Endothelial cell of umbilical vein (primary cell): ENCODE data around the gene ROBO2. TPM values are rescaled to one million over a fixed set of nuclear protein-coding genes. Genes with fewer than 3 reads are reported as not detected.

Experiments used
- BruUV-seq: library from RNA; stranded (reverse); fragments of 400-500 nt; replicated peaks from 2 replicates; lab custom pipeline; 2021; lab: Mats Ljungman, UMichigan
- CTCF ChIA-PET: fragments of 300-600, 350-600 bp; sonication (Branson Sonifier 250); formaldehyde crosslinking; loops from one replicate; lab custom pipeline; 2021; ENCODE audit warnings: antibody characterized with exemption, inconsistent platforms; lab: Charles Lee
- POLR2A ChIA-PET: fragments of 300-600, 350-600 bp; sonication (Branson Sonifier 250); formaldehyde crosslinking; loops from one replicate; lab custom pipeline; 2021; ENCODE audit warnings: antibody characterized with exemption, inconsistent platforms; lab: Charles Lee
- DNase-seq: peaks from one replicate; pipeline ENCODE4 v3.0.0-alpha.2; 2011; ENCODE audit warnings: low read depth, low spot score
- FAIRE-seq: peaks from 2 replicates; lab custom pipeline; 2011; peaks lifted over from hg19 to GRCh38; lab: Jason Lieb, UNC
- H2AFZ ChIP-seq: 2 replicates; pipeline ENCODE4 v1.6.0; 2012; ENCODE audit warnings: low read depth, low read length, control low read depth, inconsistent platforms
- H3K27ac ChIP-seq: 2 replicates; pipeline ENCODE4 v1.5.1; 2011; ENCODE audit warnings: low read depth, mild to moderate bottlenecking, control low read depth, low read length, moderate library complexity; ENCODE audit not compliant: insufficient read depth
- H3K27me3 ChIP-seq, 2 experiments: 2 replicates each; pipeline versions ENCODE4 v1.6.0 to v1.6.1; 2011; ENCODE audit warnings: low read length in 2 of 2, mixed read lengths in 1 of 2; ENCODE audit not compliant: control insufficient read depth in 2 of 2, insufficient read depth in 2 of 2
- H3K36me3 ChIP-seq, 2 experiments: 2 replicates in 1 of 2; 3 replicates in 1 of 2; pipeline ENCODE4 v1.5.1; 2011; ENCODE audit warnings: low read length in 2 of 2, mild to moderate bottlenecking in 1 of 2, moderate library complexity in 1 of 2; ENCODE audit not compliant: control insufficient read depth in 2 of 2, insufficient read depth in 2 of 2; ENCODE audit errors: extremely low read depth in 1 of 2
- H3K4me1 ChIP-seq: 3 replicates; pipeline ENCODE4 v1.5.1; 2011; ENCODE audit warnings: mild to moderate bottlenecking, low read length; ENCODE audit not compliant: control insufficient read depth, insufficient read depth; ENCODE audit errors: extremely low read depth
- H3K4me2 ChIP-seq: 2 replicates; pipeline ENCODE4 v1.6.1; 2011; ENCODE audit warnings: low read length, control low read depth, mixed read lengths; ENCODE audit not compliant: insufficient read depth
- H3K4me3 ChIP-seq, 3 experiments: fragments of 200-600 bp in 1 of 3; sonication (generic), shearing (Covaris generic) in 1 of 3; replicated peaks in 1 of 3; 2 replicates each; pipeline ENCODE4 v1.5.1; 2011 to 2016; ENCODE audit warnings: control low read depth in 3 of 3, low read length in 3 of 3, mild to moderate bottlenecking in 2 of 3, inconsistent platforms in 1 of 3, low read depth in 1 of 3, moderate library complexity in 1 of 3; ENCODE audit not compliant: insufficient read depth in 1 of 3
- H3K79me2 ChIP-seq: 2 replicates; pipeline ENCODE4 v1.6.0; 2012; ENCODE audit warnings: low read length, inconsistent platforms; ENCODE audit not compliant: control insufficient read depth, insufficient read depth
- H3K9ac ChIP-seq: replicated peaks from 2 replicates; pipeline ENCODE3; 2011; ENCODE audit warnings: low read length, control low read depth; ENCODE audit not compliant: insufficient read depth; ENCODE audit errors: extremely low read depth
- H3K9me1 ChIP-seq: replicated peaks from 3 replicates; pipeline ENCODE4 v1.6.0; 2011; ENCODE audit warnings: mild to moderate bottlenecking, low read length; ENCODE audit not compliant: control insufficient read depth, insufficient read depth; ENCODE audit errors: extremely low read depth
- H3K9me3 ChIP-seq: replicated peaks from 2 replicates; pipeline ENCODE4 v1.5.1; 2012; ENCODE audit warnings: low read length, inconsistent platforms; ENCODE audit not compliant: control insufficient read depth, insufficient read depth
- H4K20me1 ChIP-seq: replicated peaks from 2 replicates; pipeline ENCODE3; 2011; ENCODE audit warnings: mild to moderate bottlenecking, low read length; ENCODE audit not compliant: control insufficient read depth, insufficient read depth; ENCODE audit errors: extremely low read depth
- CTCF ChIP-seq, 2 donors: IDR thresholded peaks; 1 replicate in 1 of 2; 2 replicates in 1 of 2; pipeline ENCODE4 v1.5.1; 2011; ENCODE audit warnings: low read length in 2 of 2, mild to moderate bottlenecking in 2 of 2, moderate library complexity in 2 of 2, control low read depth in 1 of 2, inconsistent platforms in 1 of 2, low read depth in 1 of 2; ENCODE audit not compliant: insufficient read depth in 1 of 2; ENCODE audit errors: extremely low read depth in 1 of 2
- EZH2 ChIP-seq: IDR thresholded peaks from 2 replicates; pipeline ENCODE4 v1.6.1; 2012; ENCODE audit warnings: borderline replicate concordance, low read depth, mild to moderate bottlenecking, moderate library complexity, low read length, inconsistent platforms; ENCODE audit not compliant: severe bottlenecking
- FOS ChIP-seq: IDR thresholded peaks from 2 replicates; pipeline ENCODE4 v1.6.1; 2011; ENCODE audit warnings: mild to moderate bottlenecking, low read length, moderate library complexity, borderline replicate concordance; ENCODE audit not compliant: insufficient read depth
- GATA2 ChIP-seq: IDR thresholded peaks from 2 replicates; pipeline ENCODE4 v1.7.0; 2011; ENCODE audit warnings: low read depth, mild to moderate bottlenecking, moderate library complexity, mixed read lengths, low read length; ENCODE audit not compliant: insufficient read length, insufficient read depth
- JUN ChIP-seq: IDR thresholded peaks from 2 replicates; pipeline ENCODE4 v1.6.1; 2011; ENCODE audit warnings: borderline replicate concordance, low read depth; ENCODE audit not compliant: insufficient read length, insufficient read depth
- MAX ChIP-seq: IDR thresholded peaks from 2 replicates; pipeline ENCODE4 v1.6.1; 2011; ENCODE audit not compliant: insufficient read depth, insufficient read length
- MYC ChIP-seq: IDR thresholded peaks from one replicate; pipeline ENCODE4 v1.6.1; 2011; ENCODE audit warnings: mild to moderate bottlenecking, low read depth, low read length
- POLR2A ChIP-seq: IDR thresholded peaks from 2 replicates; pipeline ENCODE4 v1.6.1; 2012; ENCODE audit warnings: low read depth, mild to moderate bottlenecking, control low read depth, low read length
- POLR2AphosphoS5 ChIP-seq: IDR thresholded peaks from 2 replicates; pipeline ENCODE4 v1.6.1; 2012; ENCODE audit warnings: low read depth, mild to moderate bottlenecking, control low read depth, low read length, moderate library complexity; ENCODE audit not compliant: insufficient read depth
- dilution Hi-C: fragments of 300-500 bp; cut with MboI; formaldehyde crosslinking; loops from one replicate; pipeline ENCODE4 v1.15.0; 2019; ENCODE audit warnings: low sequenced_read_pairs; ENCODE audit not compliant: extremely low pct_ligation_motif_present
- intact Hi-C: fragments of 100-400 bp; cut with micrococcal nuclease; formaldehyde crosslinking; loops from one replicate; pipeline ENCODE4 v1.10.0; 2022
- polyA plus RNA-seq, 4 experiments: library from polyadenylated mRNA; depleted of rRNA in 3 of 4; stranded (reverse) in 3 of 4; unstranded in 1 of 4; fragments of >200 nt; gene quantifications; 2 replicates each; pipeline versions ENCODE4 v1.2.1 to v1.2.3, GENCODE V29; 2011 to 2012; ENCODE audit warnings: missing spikeins in 1 of 4
- total RNA-seq: library from RNA; stranded (reverse); gene quantifications from 2 replicates; pipeline ENCODE4 v1.2.3, GENCODE V29; 2021

ROBO2 gene
- total and polyA plus RNA-seq, 2 donors (not counting 3 experiments of a cell fraction or from before 2014, with no cell fraction given), result not detected

- Histone ChIP-seq H4K20me1 (no peaks in the 10 kb centered on the region), H3K9me3 (no peaks in the 10 kb centered on the region), H3K4me2 (no peak overlapping the region), H3K27ac (no peak overlapping the region), H3K4me1 (no peaks in the 10 kb centered on the region), H3K9ac (no peak overlapping the region), H3K27me3 (no peaks in the 10 kb centered on the region), H3K36me3 (no peaks in the 10 kb centered on the region), H2AFZ (no peak overlapping the region), H3K79me2 (no peaks in the 10 kb centered on the region), H3K4me3 (no peak overlapping the region), H3K9me1 (no peaks in the 10 kb centered on the region)
- CTCF ChIA-PET, result interaction anchor here (1.1 to 1.2 kb wide), 2 partner anchors 218 to 1389 kb away, joined by 3 to 9 read pairs; no protein-coding TSS in a partner anchor
- dilution Hi-C loops (no loop called here), intact Hi-C loops (loop anchor here (1.0 to 5.0 kb wide), 3 partner anchors 25 to 1390 kb away; no protein-coding TSS in a partner anchor)
- no TSS peak for BruUV-seq
- DNase-seq (no peak), FAIRE-seq (no peak)
- POLR2A ChIA-PET, result no interaction called here
- TF ChIP-seq MYC (no peak), FOS (no peak), EZH2 (no peak), GATA2 (no peak), JUN (no peak), CTCF (IDR thresholded peaks at IDR 0.05; ENCODE audit: extremely low read depth in 1 of 2, insufficient read depth in 1 of 2, low read depth in 1 of 2, low read length in 2 of 2) (no peak), MAX (no peak), POLR2AphosphoS5 (no peak), POLR2A (no peak)
These were observed 216.9 kb downstream of the ROBO2 start for GRCh38 chr3:77256584-77257503.
